ENCODE results near the gene ADAM29.
"Not testable (repeated sequence)": the region's sequence is repeated elsewhere in the genome, so short reads cannot be mapped to it uniquely, and the experiment has no call there.

The ADAM29 gene

GRCh38 chr4:174972911-174973310 lies 54.8 kb downstream of the ADAM29 start:
- DNase-seq = no peak

GRCh38 chr4:174973336-174973735 lies 55.2 kb downstream of the ADAM29 start:
- no peak for DNase-seq

- DNase-seq = no peak
Observed at GRCh38 chr4:174983128-174983750, 65.1 kb downstream of the ADAM29 start.

- DNase-seq = not testable (repeated sequence)
Observed at GRCh38 chr4:174983870-174984269, 65.7 kb downstream of the ADAM29 start.

DNA sequence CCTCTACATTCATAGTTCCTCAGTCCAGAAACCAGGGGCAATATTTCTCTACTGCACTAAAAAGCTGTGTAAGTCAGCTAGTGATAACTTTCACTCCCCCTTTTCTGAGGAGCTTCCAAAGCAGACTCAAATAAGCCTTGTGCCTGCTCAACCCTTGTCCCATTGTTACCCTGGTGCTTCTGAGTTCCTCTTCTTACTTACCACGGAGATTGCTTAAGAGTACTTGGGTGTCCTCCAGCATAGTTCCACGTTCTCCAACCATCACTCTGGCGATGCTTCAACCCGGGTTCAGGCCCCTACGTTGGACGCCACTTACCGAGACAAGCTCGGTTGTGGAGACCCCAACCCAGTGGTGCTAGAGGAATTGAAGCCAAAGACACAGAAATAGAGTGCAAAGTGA lies 71.6 kb downstream of the ADAM29 start:
- no peak for DNase-seq

DNA sequence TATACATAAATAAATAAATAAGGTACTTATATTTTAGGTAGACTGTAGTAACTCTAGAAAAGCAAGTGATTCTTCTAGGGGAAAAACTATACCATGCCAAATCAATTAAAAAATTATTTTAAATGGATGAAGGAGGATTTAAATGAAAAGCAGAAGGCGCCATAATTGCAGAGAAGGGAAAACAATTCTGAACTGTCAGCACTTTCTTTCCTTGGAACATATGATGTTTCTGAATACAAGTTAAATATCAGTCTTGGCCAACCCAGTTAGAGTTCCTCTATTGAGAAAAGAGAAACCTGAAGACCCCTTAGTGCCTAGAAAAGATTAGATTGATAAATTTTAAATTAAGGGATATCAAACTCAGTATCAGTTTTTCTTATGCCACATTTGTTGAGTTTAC lies 75.8 kb downstream of the ADAM29 start:
- no peak for DNase-seq

DNA sequence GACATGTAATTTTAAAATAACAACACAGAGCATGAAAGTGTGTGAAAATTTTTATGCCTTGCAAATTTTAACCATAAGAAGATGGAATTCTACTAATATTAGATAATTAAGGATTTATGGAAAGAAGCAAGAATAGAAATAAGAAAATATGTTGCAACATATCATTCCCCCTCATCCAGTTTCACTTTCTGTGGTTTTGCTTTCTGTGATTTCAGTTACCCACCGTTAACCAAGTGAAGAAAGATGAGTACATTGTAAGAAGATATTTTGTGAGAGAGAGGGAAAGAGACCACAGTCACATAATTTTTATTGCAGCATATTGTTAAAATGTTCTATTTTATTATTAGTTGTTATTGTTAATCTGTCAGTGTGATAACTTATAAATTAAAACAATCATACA lies 77.9 kb downstream of the ADAM29 start:
- DNase-seq = no peak

DNA sequence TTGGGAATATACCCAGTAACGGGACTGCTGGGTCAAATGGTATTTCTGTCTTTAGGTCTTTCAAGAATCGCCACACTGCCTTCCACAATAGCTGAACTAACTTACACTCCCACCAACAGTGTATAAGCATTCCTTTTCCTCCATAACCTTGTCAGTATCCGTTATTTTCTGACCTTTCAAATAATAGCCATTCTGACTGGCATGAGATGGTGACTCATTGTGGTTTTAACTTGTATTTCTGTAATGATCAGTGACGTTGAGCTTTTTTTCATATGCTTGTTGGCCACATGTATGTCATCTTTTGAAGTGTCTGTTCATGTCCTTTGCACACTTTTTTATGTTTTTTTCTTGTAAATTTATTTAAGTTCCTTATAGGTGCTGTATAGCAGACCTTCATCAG lies 81.2 kb downstream of the ADAM29 start:
- no peak for DNase-seq

GRCh38 chr4:175017751-175018150 lies 99.6 kb downstream of the ADAM29 start:
- no peak for DNase-seq

DNA sequence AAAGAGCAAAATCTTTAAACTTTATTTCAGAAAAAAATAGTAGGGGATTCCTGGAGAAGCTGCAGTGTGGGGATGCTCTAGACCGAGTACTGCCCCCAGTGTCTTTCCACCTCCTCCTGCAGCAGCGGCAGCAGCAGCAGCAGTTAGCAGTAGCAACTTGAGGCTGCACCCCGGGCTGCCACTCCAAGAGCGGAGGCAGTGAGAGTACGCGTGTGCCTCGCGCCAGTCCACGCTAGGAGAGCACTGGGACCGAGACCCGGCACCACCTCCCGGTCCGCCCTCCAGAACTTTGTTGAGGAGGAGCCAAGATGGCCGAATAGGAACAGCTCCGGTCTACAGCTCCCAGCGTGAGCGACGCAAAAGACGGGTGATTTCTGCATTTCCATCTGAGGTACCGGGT lies 101.3 kb downstream of the ADAM29 start:
- not testable (repeated sequence) for DNase-seq

All from activated CD4-positive, alpha-beta T cell treated with anti-CD3 and anti-CD28 coated beads for 48 hours (primary cell).